ENCODE results near the gene FMNL2.

FMNL2 gene

GRCh38 chr2:152583512-152584229 lies 248.7 kb downstream of the FMNL2 start:
- DNase-seq (ENCODE audit: low read depth) = no peak

DNA sequence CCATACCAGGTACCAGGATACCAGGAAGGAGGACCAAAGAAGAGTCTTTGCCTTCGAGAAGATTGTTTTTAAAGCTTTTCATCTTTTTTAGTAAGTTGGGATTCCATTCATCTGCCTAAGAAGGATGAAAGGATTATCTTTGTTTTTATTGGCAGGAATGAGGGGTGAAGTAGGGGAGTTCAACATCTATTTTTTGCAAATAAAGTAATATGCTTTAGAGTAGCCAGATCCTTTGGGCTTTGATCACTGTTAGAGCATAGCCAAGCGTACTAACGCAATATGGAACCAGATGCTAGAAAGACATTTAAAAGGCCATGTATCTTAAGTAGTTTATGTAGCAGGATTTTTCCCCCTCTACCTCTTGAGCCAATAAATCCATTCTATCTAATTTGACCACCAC lies 249.3 kb downstream of the FMNL2 start:
- no peak for DNase-seq (ENCODE audit: low read depth)

GRCh38 chr2:152585830-152586484 lies 251.0 kb downstream of the FMNL2 start:
- no peak for DNase-seq (ENCODE audit: low read depth)

DNA sequence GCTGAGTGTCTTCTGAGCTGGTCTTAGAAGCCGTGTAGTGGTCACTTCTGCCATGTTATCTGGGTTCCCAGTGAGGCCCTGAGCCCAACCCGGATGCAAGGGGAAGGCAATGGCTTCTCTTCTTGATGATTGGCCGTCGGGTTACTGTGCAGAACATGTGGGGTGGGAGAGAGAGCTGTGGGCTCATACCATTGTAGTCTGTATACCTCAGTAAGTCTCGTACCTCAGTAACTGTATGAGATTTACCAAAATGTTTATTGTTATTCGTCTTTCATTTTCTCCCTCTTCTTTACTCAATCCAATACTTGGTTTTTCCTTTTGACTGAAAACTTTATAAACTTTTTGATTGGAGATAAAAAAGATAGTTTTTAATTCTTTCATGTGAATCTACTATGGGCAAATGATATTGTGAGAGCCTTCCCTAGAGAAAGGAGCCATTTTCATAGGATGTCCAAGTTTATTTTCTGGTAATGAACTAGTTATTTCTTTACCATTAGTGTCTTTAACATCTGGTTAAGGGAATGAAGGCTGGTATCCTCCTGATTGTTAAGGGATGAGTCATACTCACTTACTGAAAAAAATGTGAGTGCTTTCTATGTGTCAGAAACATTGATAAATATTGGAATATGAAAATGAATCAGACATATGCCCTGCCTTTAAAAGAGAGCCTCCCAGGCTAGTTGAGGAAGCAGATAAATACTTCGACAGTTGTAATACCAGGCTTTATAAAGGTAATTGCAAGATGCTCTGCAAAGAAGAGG lies 252.4 kb downstream of the FMNL2 start:
- DNase-seq (ENCODE audit: low read depth) = no peak

- no peak for DNase-seq (ENCODE audit: low read depth)
These were observed 254.0 kb downstream of the FMNL2 start for GRCh38 chr2:152588998-152589397.

- no peak for DNase-seq (ENCODE audit: low read depth)
These were observed 259.2 kb downstream of the FMNL2 start for GRCh38 chr2:152594022-152594766.

GRCh38 chr2:152594792-152595191 lies 259.8 kb downstream of the FMNL2 start:
- no peak for DNase-seq (ENCODE audit: low read depth)

GRCh38 chr2:152598975-152599759 lies 264.2 kb downstream of the FMNL2 start:
- DNase-seq (ENCODE audit: low read depth) = no peak

DNA sequence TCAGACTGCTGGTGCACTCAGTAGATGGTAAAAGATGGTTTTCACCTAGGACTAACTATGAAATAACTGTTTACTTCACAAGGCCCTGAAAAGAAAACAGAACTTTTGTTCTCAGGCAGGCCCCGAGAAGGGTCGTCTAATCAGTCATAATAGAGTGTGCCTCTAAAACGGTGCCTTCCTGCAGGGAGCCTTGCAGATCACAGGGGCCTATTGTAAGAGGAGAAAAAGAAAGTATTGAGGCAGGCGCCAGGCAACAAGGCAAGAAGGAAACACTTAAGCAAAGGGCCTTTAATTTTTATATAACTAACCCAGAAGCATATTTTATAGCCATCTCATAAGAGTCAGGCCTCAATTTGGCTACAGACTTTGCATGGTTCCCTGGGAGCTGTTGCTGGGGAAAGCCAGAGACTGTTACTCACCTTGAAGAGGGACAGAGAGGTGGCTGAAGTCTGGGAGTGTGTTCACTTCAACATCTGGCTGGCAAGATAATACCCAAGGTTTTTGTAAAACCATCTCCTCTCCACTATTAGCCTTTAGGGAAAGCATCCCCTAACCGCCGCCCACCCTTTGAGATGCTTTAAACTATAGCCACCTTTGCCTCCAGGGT lies 265.2 kb downstream of the FMNL2 start:
- DNase-seq (ENCODE audit: low read depth) = no peak

GRCh38 chr2:152600697-152601096 lies 265.7 kb downstream of the FMNL2 start:
- DNase-seq (ENCODE audit: low read depth) = no peak

DNA sequence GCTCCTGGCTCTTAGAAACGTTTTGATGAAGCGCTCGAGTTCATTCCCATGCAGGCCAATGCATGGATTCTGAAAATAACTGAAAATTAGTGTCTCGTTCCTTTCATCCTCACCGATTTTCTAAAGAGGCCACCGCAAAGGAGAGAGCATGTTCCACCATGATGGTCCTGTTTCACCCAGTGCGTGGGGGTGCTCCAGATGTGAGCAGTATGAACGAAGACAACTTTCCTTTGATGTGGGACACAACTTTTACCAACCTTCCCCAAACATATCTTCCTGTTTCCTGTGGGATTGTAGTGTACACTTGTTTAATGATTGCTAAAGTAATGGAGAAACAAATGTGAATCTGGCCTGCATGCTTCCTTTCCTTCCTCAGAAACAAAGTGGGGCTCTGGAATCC lies 267.8 kb downstream of the FMNL2 start:
- DNase-seq (ENCODE audit: low read depth) = no peak

DNA sequence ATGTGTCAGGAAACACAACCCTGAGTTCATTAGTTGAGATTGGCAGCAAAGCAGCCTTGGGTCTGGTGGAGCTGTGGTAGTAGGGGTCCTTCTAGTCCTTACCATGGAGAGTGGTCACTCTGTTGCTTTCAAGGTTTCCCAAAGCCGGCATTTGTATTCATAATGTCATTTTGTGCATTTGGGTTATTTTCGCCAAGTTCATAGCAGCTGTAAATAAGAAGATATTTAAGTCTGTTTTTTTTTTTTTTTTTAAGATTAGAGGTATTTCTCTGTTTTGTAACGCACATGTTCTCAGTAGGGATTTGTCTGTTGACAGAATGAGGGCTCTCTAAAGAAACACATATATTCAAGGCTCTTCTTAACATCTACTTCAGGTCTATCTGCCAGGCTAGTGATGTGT lies 268.2 kb downstream of the FMNL2 start:
- DNase-seq (ENCODE audit: low read depth) = no peak

GRCh38 chr2:152606081-152606480 lies 271.1 kb downstream of the FMNL2 start:
- no peak for DNase-seq (ENCODE audit: low read depth)

- no peak for DNase-seq (ENCODE audit: low read depth)
These were observed 272.0 kb downstream of the FMNL2 start for GRCh38 chr2:152606941-152607340.

GRCh38 chr2:152607793-152608300 lies 272.9 kb downstream of the FMNL2 start:
- no peak for DNase-seq (ENCODE audit: low read depth)

GRCh38 chr2:152609154-152609553 lies 274.2 kb downstream of the FMNL2 start:
- DNase-seq (ENCODE audit: low read depth) = no peak

- no peak for DNase-seq (ENCODE audit: low read depth)
These were observed 274.7 kb downstream of the FMNL2 start for GRCh38 chr2:152609699-152610098.

DNA sequence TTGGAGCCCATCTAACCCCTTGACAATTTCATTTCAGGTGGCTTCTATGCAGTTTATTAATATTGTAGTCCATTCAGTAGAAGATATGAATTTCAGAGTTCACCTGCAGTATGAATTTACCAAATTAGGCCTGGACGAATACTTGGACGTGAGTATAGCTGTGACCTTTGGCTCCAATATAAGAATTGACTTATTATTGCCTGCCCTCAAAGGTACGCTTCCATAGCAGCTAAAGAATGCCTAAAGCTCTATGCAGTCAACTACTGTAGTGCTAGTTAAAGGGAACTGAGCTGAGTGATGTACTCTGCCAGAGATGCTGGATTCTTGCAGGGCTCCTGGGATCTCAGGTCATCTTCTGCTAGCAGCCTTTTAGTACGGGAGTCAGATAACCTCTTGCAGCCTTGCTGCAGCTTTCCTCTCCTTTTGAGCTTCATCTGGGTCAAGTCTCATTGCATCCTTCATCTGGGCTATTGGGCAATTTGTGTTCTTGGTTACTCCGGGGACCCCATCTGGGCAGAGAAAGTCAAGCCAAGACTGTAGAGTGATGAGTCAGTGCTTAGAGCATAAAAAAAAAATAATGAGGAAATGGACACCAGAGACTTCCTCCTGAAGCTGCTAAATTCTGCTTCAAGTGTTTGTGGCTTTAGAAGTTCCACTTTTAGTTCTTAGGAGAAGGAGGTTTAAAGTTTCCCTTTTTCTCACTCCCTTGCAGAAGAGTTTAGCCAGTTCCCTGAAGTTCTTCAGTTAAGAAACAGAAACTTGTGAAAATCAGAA lies 276.7 kb downstream of the FMNL2 start:
- DNase-seq (ENCODE audit: low read depth) = no peak

GRCh38 chr2:152613235-152613634 lies 278.3 kb downstream of the FMNL2 start:
- DNase-seq (ENCODE audit: low read depth) = no peak

DNA sequence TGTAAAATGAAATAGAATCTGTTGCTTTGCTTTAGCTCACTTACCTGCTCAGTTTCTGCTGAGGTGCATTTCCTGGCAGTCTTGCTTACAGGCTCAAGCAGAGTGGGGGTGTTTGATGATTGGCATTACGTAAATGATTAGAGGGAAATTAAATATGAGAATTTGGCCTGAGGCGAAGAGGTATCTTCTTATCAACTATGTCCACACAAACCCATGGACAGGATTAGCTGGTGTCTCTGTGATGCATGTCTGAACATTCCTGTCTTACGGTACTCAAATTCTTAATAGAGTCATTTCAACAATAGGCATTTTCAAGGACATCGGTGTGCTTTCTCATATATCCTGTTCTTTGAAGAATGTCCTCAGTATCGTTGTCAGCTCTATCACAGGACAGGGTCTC lies 280.2 kb downstream of the FMNL2 start:
- no peak for DNase-seq (ENCODE audit: low read depth)
